ENCODE results near the gene MED15. TPM values are rescaled to one million over a fixed set of nuclear protein-coding genes. Genes with fewer than 3 reads are reported as not detected.
"Not testable (repeated sequence)": the region's sequence is repeated elsewhere in the genome, so short reads cannot be mapped to it uniquely, and the experiment has no call there.

MED15 gene
- total RNA-seq, 2 donors from 2014 or later = 61.4 to 62.7 TPM

- 95% methylated on average over 1 of the region's 1 CpG; no CpG with 5 or more reads in 1 of the 2 experiments for WGBS, 2 experiments (ENCODE audit: insufficient coverage in 1 of 2, insufficient read length in 1 of 2)
- no peak overlapping the region for H3K4me3 ChIP-seq (ENCODE audit: low read length)
- DNase-seq = no peak
- peaks cover 18% of the 10 kb centered on the region for H3K36me3 Mint-ChIP-seq (ENCODE audit: low read depth)
- peaks cover 7% of the 10 kb centered on the region for H3K36me3 ChIP-seq (ENCODE audit: control insufficient read depth, insufficient read depth, low read length)
- H3K4me1 ChIP-seq (ENCODE audit: control insufficient read depth, insufficient read depth, low read length) = no peaks in the 10 kb centered on the region
- no peak overlapping the region for H3K9ac ChIP-seq (ENCODE audit: extremely low read depth, low read length, poor library complexity, severe bottlenecking)
- no peak overlapping the region for H3K4me3 Mint-ChIP-seq
- no peak for TF ChIP-seq CTCF (conservative IDR thresholded peaks at IDR 0.05)
- no peaks in the 10 kb centered on the region for H3K9me3 ChIP-seq (ENCODE audit: control insufficient read depth, low read length)
- no peaks in the 10 kb centered on the region for H3K27me3 Mint-ChIP-seq (ENCODE audit: insufficient read depth)
- no peak overlapping the region for H3K27ac Mint-ChIP-seq
- H3K27me3 ChIP-seq (ENCODE audit: control insufficient read depth, insufficient read depth, low read length, poor library complexity, severe bottlenecking) = no peaks in the 10 kb centered on the region
- H3K9me3 Mint-ChIP-seq = no peaks in the 10 kb centered on the region
- H3K4me1 Mint-ChIP-seq = no peaks in the 10 kb centered on the region
- no peak overlapping the region for H3K27ac ChIP-seq (ENCODE audit: low read depth, low read length)
Measured at GRCh38 chr22:20479612-20480196, 27.7 kb upstream of the MED15 start.

- H3K4me3 Mint-ChIP-seq; H3K4me1 Mint-ChIP-seq; H3K9me3 Mint-ChIP-seq; H3K9me3 ChIP-seq (ENCODE audit: control insufficient read depth, low read length); DNase-seq; H3K4me3 ChIP-seq (ENCODE audit: low read length); H3K36me3 ChIP-seq (ENCODE audit: control insufficient read depth, insufficient read depth, low read length); H3K27ac ChIP-seq (ENCODE audit: low read depth, low read length); H3K27me3 Mint-ChIP-seq (ENCODE audit: insufficient read depth); H3K9ac ChIP-seq (ENCODE audit: extremely low read depth, low read length, poor library complexity, severe bottlenecking); H3K27me3 ChIP-seq (ENCODE audit: control insufficient read depth, insufficient read depth, low read length, poor library complexity, severe bottlenecking); H3K27ac Mint-ChIP-seq; H3K4me1 ChIP-seq (ENCODE audit: control insufficient read depth, insufficient read depth, low read length): not testable (repeated sequence)
- 95 to 96% methylated on average over 7 of the region's 7 CpGs for WGBS, 2 experiments (ENCODE audit: insufficient coverage in 1 of 2, insufficient read length in 1 of 2)
- H3K36me3 Mint-ChIP-seq (ENCODE audit: low read depth) = peaks cover 26% of the 10 kb centered on the region
Measured at GRCh38 chr22:20483143-20483506, 24.3 kb upstream of the MED15 start.

GRCh38 chr22:20483771-20484170, 23.6 kb upstream of the MED15 start:
- H3K27ac Mint-ChIP-seq = no peak overlapping the region
- Histone ChIP-seq H3K27me3 (ENCODE audit: control insufficient read depth, insufficient read depth, low read length, poor library complexity, severe bottlenecking) (no peaks in the 10 kb centered on the region), H3K9ac (ENCODE audit: extremely low read depth, low read length, poor library complexity, severe bottlenecking) (no peak overlapping the region), H3K27ac (ENCODE audit: low read depth, low read length) (no peak overlapping the region), H3K36me3 (ENCODE audit: control insufficient read depth, insufficient read depth, low read length) (peaks cover 7% of the 10 kb centered on the region), H3K9me3 (ENCODE audit: control insufficient read depth, low read length) (no peaks in the 10 kb centered on the region), H3K4me3 (ENCODE audit: low read length) (no peak overlapping the region), H3K4me1 (ENCODE audit: control insufficient read depth, insufficient read depth, low read length) (no peaks in the 10 kb centered on the region)
- peaks cover 7% of the 10 kb centered on the region for H3K4me1 Mint-ChIP-seq
- peaks cover 26% of the 10 kb centered on the region for H3K36me3 Mint-ChIP-seq (ENCODE audit: low read depth)
- H3K27me3 Mint-ChIP-seq (ENCODE audit: insufficient read depth) = no peaks in the 10 kb centered on the region
- H3K9me3 Mint-ChIP-seq = no peaks in the 10 kb centered on the region
- DNase-seq = no peak
- TF ChIP-seq CTCF (conservative IDR thresholded peaks at IDR 0.05) = no peak
- no peak overlapping the region for H3K4me3 Mint-ChIP-seq
- 96 to 98% methylated on average over 7 to 14 of the region's 14 CpGs for WGBS, 2 experiments (ENCODE audit: insufficient coverage in 1 of 2, insufficient read length in 1 of 2)

Measured in endodermal cell (in vitro differentiated cells).